OCI-M2 (cell line): Measurements from ENCODE around the gene KCNB1.

Experiments used
- DNase-seq: peaks from one replicate; lab custom pipeline; 2025; ENCODE audit not compliant: unreplicated experiment; lab: John Stamatoyannopoulos, UW

Gene KCNB1

DNA sequence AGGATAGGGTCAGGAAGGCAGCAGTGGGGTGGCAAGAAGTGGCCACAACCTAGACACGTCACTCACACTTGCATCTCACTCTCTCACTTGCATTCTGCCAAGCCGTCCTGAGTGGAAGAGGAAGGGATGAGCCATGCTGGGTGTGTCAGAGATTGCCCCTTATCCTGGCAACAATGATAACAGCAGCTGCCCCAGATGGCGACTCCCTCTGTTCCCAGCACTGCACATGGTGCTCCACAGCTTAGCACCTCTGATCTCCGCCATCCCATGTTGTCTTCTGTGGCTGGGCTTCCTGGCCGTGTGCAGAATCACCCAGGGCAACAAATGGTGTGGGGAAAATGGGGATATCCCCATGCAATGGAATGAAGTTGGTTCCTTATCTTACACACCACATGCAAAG lies 11.1 kb downstream of the KCNB1 start:
- DNase-seq, result no peak

DNA sequence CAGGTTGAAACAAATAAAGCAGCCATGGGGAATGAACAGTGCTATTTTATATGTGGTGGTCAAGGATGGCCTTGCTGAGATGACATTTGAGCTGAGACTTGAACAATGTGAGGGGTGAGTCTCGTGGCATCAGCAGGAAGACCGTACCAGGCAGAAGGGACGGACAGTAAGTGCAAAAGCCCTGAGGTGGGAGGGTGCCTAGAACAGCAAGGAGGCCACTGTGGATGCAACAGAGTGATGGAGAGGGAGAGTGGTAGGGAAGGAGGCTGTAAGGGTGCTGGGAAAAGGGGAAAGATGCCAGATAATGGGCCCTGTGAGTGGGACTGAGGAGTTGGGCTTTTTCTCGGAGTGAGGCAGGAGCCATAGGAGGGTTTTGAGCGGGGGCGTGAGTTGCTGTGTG lies 11.5 kb downstream of the KCNB1 start:
- DNase-seq, result no peak

GRCh38 chr20:49469060-49469459 lies 13.4 kb downstream of the KCNB1 start:
- no peak for DNase-seq

DNA sequence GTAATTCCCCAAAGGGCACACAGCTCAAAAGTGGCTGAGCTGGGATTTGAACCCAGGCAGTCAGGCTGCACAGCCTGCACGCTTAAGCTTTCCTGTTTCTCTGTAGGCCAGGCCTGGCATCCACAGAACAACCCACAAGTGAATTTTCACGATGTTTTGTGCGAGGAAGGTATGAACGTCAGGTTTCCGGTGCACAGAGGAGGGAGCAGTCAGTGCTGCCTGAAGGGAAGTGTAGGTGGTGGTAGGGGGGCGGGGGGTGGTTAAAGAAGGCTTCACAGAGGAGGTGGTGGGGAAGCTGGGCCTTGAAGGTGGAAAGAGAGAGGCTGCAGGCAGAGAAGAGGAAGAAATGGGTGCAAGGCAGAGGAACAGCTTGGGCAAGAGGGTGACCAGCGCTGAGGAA lies 14.1 kb downstream of the KCNB1 start:
- DNase-seq, result no peak

DNA sequence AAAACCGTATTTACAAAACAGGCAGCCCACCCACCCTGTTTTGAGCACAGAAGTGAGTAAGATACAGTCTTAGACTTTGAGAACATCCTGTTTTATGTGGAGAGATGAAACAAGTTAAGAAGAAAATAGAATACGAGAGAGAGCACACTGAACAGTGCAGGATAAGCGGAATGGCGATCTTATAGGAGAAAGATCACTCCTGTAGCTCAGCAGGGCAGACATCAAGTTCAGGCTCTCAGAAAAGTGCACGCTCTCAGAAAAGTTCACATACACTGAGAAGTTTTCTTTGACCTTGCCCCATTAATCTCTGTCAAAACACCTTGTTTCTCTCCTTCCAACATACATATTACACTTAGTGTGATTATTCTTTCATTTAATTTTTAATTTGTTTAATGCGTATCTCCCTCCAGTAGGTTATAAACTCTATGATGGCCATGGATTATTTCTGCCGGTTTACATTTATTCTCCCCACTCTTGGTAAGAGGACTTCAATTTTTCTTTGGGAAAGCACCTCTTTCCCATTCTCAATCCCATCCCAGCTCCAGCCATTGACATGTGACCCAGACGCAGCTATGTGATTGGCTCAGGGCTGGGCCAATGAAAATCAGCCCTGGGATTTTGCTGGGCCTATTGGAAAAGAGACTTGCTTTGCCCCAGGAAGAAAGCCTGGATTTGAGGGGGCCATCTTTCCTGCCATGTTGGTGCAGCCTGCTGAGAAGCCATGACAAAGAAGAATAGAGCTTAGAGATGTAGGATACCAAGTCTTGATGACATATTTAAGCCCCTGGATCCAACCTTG lies 16.2 kb downstream of the KCNB1 start:
- DNase-seq, result no peak

DNA sequence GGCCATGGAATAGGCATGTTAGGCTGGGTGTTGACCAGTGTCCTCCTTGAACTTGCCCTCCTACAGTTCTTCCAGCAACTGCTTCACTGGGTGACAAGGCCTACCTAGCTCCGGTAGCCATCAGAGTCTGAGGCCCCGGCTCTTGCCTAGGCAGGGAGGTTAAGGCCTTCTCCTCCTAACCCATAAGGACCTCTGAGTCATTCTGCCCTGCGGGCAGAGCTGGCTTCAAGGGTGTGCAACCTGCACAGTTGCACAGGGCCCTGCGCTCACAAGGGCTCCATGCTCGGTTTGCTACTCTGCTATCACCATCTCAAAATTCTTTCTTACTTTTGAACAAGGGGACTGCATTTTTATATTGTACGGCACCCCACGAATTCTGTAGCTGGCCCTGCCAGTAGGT lies 17.9 kb downstream of the KCNB1 start:
- no peak for DNase-seq

GRCh38 chr20:49462626-49463025 lies 19.8 kb downstream of the KCNB1 start:
- DNase-seq, result no peak

DNA sequence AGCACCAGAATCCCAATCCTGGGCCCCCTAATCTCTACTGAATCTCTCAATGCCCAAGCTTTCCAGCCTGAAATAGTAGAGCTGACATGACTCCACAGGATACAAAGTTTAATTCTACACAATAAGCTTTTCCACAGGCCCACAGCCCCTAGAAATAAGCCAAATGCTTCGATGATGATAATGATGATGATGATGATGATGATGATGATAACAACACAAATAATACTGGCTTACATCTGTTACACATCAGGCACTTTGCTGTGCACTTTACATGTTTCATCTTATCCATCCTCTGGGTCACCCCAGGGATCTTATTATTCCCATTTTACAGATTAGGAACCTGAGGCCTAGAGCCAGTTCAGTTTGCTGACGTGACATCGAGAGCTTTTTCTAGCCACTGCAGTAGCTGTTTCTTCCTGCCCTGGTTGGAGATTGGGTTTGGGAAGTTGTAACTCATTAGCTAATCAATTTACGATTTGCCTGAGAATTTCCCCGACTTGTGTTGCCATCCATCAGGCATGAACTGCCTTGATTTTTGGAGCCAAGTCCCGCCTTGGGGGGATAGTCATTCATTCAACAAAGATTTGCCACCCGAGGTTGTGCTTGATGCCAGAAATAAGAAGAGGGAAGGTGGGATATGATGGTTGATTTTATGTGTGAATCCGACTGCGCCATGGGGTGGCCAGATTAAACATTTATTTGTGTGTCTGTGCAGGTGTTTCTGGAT lies 20.4 kb downstream of the KCNB1 start:
- no peak for DNase-seq

DNA sequence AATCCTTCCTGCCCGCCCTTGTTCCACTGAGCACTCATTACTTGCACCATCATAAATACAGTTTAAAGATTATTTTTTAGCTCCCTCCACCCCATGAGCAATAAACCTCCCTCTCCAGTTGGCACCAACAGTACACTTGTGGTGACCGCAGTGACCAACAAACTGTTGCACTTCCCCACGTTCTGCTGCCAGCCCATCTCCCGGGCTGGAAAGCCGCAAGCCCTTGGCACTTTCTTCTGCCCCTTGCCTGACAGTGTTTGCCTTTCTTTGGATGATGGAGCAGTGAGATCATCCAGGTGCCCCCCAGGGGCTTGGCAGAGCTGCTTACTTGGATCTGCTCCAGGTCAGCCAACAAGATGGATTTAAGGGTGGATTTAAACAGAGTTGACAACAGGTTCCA lies 21.6 kb downstream of the KCNB1 start:
- DNase-seq, result no peak

- DNase-seq, result no peak
Measured at GRCh38 chr20:49460131-49460530, 22.3 kb downstream of the KCNB1 start.

DNA sequence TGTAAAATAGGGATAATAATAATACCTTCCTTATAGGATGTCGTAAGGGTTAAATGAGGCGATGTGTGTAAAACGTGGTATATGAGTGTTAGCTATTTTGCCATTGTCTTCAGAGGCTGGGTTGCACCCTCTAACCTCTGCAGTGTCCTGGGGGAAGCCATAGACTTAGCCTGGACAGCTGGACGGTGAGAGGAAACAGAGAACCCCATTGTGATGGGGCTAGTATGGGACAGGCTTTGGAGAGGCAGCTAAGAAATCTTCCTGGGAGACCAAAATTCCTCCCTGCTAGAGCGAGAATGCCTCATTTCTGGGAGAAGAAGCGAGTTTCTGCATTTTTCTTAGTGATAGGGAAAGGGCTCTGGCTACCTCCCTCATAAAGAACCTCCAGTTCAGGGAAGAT lies 22.8 kb downstream of the KCNB1 start:
- no peak for DNase-seq

GRCh38 chr20:49457444-49457843 lies 25.0 kb downstream of the KCNB1 start:
- DNase-seq, result no peak

- DNase-seq, result no peak
Measured at GRCh38 chr20:49456646-49457045, 25.8 kb downstream of the KCNB1 start.

DNA sequence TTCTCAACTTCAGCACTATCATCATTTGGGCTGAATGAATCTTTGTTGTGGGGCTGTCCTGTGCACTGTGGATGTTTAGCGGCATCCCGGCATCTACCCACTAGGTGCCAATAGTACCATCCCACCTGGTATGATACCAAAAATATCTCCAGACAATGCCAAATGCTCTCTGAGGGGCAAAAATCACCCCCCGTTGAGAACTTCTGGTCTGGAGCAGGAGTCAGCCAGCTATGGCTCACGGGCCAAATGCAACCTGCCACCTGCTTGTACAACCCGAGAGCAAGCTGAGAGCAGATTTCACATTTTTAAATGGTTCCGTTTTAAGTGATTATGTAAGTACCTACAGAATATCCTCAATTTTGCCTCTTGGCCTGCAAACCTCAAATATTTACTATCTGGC lies 26.8 kb downstream of the KCNB1 start:
- no peak for DNase-seq

GRCh38 chr20:49452011-49452482 lies 30.4 kb downstream of the KCNB1 start:
- no peak for DNase-seq

GRCh38 chr20:49450281-49450721 lies 32.2 kb downstream of the KCNB1 start:
- no peak for DNase-seq

DNA sequence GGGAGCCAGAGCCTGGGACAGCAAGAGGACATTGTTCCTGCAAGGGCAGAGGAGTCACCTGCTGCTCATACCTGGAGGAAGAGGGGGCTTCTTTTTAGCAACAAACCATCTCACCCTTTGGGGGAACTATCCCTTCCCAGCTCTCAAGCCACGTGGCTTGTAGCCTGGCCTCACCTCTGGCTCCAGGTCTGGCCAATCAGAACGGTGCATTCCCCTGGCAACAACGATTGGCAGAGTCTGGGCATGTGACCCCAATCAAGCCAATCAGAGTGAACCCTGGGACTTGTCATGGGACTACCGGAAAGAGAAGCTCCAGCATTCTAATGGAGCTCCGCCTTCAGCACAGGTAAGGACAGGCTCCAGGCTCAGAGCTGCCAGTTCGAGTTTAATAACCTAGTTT lies 33.6 kb downstream of the KCNB1 start:
- DNase-seq, result no peak

- no peak for DNase-seq
Measured at GRCh38 chr20:49447946-49448809, 34.3 kb downstream of the KCNB1 start.

GRCh38 chr20:49447364-49447763 lies 35.1 kb downstream of the KCNB1 start:
- no peak for DNase-seq

DNA sequence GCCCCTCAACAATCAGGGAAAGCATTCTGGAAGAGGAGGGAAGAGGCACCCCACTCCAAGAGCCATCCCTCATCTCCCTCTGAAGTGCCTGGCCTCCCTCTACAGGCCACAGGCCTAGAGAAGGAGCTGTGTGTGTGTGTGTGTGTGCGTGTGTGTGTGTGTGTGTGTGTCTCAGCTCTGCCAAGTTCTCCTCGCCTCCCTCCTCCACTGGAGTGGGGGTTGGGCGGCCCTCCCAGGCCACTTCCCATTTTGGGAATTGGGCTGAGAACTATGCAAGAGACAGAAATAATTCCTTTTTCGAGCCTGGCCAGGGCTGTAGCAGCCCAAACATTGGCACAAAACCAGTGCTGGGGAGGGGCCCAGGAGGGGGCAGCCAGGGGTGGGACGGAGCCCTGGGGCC lies 35.7 kb downstream of the KCNB1 start:
- DNase-seq, result no peak

DNA sequence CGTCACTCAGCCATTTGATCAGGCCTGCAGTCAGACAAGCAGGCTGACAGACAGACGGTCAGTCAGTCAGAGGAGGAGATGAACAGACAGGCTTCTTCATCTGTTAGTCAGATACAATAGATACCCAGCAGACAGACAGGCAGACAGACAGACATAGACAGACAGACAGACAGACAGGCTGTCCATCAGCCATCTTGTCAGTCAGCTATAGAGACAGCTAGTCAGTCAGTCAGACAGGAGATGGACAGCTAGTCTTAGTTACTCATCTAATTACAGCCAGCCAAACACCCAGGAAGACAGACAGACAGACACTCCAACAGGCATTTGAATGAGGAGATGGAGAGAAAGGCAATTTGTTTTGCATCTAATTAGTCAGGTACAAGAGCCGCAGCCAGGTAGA lies 36.4 kb downstream of the KCNB1 start:
- no peak for DNase-seq
